Gastrocnemius medialis (tissue), 4 donors: ENCODE results near the gene GARNL3. TPM values are rescaled to one million over a fixed set of nuclear protein-coding genes. Genes with fewer than 3 reads are reported as not detected.

Experiments
- ATAC-seq, 2 donors: fragments of 150-250 bp; one replicate each; pipeline ENCODE4 v1.9.1; 2016
- DNase-seq, 2 donors: peaks; one replicate each; pipeline ENCODE4 v3.0.0-alpha.2; 2019
- H3K27ac ChIP-seq, 4 donors: fragments of 200-600 bp; sonication (generic); 1 replicate in 1 of 4; 2 replicates in 3 of 4; pipeline ENCODE4 v1.5.1; 2016 to 2018; ENCODE audit warnings: mild to moderate bottlenecking in 2 of 4, moderate library complexity in 1 of 4
- H3K27me3 ChIP-seq, 3 donors: fragments of 200-600 bp; sonication (generic) in 2 of 3; 1 replicate in 1 of 3; 2 replicates in 2 of 3; pipeline versions ENCODE4 v1.5.1 to v1.6.0; 2016 to 2019; ENCODE audit warnings: mild to moderate bottlenecking in 1 of 3, moderate library complexity in 1 of 3
- H3K36me3 ChIP-seq, 2 donors: fragments of 200-600 bp; sonication (generic) in 1 of 2; one replicate each; pipeline ENCODE4 v1.5.1; 2017 to 2018
- H3K4me1 ChIP-seq, 2 donors: fragments of 200-600 bp; sonication (generic) in 1 of 2; one replicate each; pipeline ENCODE4 v1.5.1; 2016 to 2017; ENCODE audit warnings: mild to moderate bottlenecking in 2 of 2
- H3K4me3 ChIP-seq, 4 donors: fragments of 200-600 bp; sonication (generic) in 3 of 4; 1 replicate in 1 of 4; 2 replicates in 3 of 4; pipeline ENCODE4 v1.5.1; 2016 to 2019; ENCODE audit warnings: mild to moderate bottlenecking in 2 of 4
- H3K9me3 ChIP-seq, 3 donors: fragments of 200-600 bp; sonication (generic) in 2 of 3; 1 replicate in 1 of 3; 2 replicates in 2 of 3; pipeline ENCODE4 v1.5.1; 2016 to 2019
- POLR2A ChIP-seq, 2 donors: fragments of 450-650 bp; IDR thresholded peaks; one replicate each; pipeline ENCODE4 v1.6.1; 2017; ENCODE audit warnings: antibody characterized with exemption in 2 of 2, mild to moderate bottlenecking in 2 of 2, moderate library complexity in 2 of 2
- in situ Hi-C, 4 donors: fragments of 200-750 bp; cut with MboI; loops; one replicate each; pipeline versions ENCODE4 v1.15.0 to v1.8.0; 2017; ENCODE audit warnings: low sequenced_read_pairs in 4 of 4
- intact Hi-C: fragments of 100-400 bp; cut with DNase I; formaldehyde crosslinking; loops from one replicate; pipeline ENCODE4 v1.15.1; 2023; ENCODE audit warnings: low total_unique reads
- total RNA-seq, 4 donors: library from RNA; depleted of rRNA; stranded (reverse); fragments of >200 nt; gene quantifications; one replicate each; pipeline versions ENCODE4 v1.1.0 to v1.2.3, GENCODE V29; 2016
- TF ChIP-seq, protein P1 (sequence below), 5 experiments: fragments of 450-650 bp in 3 of 5; fragments of 200-600 bp in 2 of 5; sonication (generic) in 2 of 5; IDR thresholded peaks in 4 of 5; conservative IDR thresholded peaks in 1 of 5; 1 replicate in 4 of 5; 2 replicates in 1 of 5; pipeline ENCODE4 v1.5.1; 2016 to 2019; ENCODE audit warnings: antibody characterized with exemption in 5 of 5, mild to moderate bottlenecking in 3 of 5, moderate library complexity in 3 of 5

The GARNL3 gene, protein sequence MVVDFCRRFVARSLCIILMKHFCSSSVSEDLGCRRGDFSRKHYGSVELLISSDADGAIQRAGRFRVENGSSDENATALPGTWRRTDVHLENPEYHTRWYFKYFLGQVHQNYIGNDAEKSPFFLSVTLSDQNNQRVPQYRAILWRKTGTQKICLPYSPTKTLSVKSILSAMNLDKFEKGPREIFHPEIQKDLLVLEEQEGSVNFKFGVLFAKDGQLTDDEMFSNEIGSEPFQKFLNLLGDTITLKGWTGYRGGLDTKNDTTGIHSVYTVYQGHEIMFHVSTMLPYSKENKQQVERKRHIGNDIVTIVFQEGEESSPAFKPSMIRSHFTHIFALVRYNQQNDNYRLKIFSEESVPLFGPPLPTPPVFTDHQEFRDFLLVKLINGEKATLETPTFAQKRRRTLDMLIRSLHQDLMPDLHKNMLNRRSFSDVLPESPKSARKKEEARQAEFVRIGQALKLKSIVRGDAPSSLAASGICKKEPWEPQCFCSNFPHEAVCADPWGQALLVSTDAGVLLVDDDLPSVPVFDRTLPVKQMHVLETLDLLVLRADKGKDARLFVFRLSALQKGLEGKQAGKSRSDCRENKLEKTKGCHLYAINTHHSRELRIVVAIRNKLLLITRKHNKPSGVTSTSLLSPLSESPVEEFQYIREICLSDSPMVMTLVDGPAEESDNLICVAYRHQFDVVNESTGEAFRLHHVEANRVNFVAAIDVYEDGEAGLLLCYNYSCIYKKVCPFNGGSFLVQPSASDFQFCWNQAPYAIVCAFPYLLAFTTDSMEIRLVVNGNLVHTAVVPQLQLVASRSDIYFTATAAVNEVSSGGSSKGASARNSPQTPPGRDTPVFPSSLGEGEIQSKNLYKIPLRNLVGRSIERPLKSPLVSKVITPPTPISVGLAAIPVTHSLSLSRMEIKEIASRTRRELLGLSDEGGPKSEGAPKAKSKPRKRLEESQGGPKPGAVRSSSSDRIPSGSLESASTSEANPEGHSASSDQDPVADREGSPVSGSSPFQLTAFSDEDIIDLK
- 1 to 10 TPM; 2.5 to 5.7 (median 3.0) TPM for total RNA-seq

DNA sequence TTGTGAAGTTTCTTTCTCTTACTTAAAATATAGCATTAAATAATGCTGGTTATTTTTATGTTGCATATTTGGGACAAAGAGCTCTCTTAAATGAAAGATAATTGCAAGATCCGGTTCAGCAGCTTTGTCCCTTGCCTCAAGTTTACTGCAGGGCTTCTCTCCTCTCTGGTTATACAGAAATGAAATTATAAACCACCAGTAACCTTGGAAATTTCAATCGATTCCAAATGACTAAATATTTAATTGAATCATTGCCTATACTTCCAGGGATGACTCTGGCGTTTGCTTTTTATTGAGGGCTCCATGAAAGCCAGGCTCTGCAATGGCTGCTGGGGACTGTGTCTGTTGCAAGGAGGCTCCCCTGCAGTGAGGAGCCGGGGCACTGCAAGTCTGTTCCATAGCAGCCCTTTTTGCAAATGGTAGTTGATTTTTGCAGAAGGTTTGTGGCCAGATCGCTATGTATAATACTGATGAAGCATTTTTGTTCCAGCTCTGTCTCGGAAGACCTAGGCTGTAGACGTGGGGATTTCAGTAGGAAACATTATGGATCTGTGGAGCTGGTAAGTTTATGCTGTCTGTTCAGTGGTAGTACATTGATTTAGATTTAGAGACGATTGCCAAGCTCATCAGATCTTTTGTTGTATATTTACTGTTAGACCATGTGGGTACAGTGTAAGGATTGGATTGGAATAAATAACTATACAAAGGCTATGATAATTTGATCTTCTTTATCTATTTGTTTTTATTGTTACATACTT is at the start of gene GARNL3:
TSS of gene GARNL3 (plus strand) at position 313 of the 758 bp plus-strand sequence. CDS start at position 417, 104 bp downstream.
- Histone ChIP-seq H3K27me3 (no peaks in the 10 kb centered on the region), H3K27ac (no peak within 1 kb of the TSS), H3K36me3 (no peaks in the 10 kb centered on the region), H3K4me1 (peaks cover 10 to 17% of the 10 kb centered on the region in 2 donors), H3K9me3 (no peaks in the 10 kb centered on the region), H3K4me3 (no peak within 1 kb of the TSS)
- in situ Hi-C loops, result no loop called here
- DNase-seq (no peak), ATAC-seq (no peak)
- intact Hi-C loops, result no loop called here
- no peak for TF ChIP-seq POLR2A (IDR thresholded peaks at IDR 0.05)

DNA sequence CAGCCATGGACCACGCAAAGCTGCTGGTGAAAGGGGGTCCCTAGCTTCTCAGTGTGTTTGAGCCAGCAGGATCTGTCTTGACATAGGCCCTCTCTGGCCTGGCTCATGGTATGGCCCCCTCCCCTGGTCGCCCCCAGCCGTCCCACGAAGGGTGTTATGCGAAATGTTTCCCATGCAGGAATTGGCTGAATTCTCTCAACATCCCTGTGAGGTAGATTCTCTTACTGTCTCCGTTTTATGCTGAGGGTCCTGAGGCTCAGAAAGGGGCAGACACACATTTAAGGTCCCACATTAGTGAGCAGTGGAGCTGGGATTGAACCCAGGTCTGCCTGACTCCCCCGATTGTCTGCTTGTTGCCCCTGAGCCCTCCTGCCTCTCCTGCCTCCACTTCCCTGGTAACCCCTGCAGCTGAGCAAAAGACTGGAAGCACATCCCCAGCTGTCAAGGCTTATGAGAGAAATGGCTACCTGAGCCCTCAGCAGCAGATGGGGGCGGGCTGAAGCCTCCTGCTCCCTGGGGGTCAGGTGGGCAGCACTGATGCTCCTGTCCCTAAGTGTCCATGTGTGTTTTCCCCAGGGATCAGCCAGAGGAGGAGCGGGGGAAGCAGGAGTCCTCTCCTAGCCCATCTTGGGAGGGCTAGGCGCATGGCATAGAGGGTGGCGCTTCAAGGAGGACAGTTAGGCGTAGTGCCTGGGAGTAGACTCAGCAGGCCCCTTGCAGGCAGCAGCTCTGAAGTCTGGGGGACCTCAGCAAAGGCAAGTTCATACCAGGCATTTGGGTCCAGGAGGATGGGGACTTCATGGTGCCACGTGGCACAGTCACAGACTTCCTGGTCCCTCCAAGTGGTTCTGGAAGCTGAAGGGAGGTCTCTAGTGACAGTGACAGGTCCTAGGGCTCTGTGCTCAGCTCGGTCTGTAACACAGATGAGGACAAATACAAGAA is 49.0 kb upstream of the GARNL3 start:
- intact Hi-C loops (no loop called here), in situ Hi-C loops (no loop called here)

DNA sequence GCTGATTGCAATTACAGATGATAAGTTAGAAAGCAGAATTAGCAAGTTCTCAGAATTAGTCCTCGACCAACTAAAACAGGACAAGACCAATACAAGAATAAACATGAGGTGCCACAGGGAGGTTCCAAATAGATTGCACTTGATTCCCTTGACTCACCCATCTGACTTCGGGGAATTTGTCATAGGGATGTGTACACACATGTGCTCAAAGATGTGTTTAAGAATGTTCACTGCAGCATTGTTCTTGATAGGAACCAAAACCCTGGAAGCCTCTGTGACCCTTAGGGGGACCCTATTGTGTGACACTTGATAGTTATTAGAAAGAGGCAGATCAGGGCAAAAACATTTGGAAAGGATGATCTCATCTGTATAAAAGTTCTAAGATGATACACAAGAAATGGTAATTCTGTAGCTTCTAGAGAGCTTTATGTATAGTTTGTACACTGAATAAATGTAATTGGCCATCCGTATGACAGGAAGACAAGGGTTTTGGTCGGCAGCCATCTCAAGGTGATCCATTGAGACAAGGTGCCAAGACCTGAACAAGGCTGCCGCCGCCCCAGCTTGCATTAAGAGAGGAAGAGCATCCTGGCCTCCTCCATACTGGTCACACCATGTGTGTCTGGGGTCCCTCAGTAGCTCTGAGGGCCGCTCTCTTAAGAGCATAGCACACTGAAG is 48.2 kb upstream of the GARNL3 start:
- no peaks in the 10 kb centered on the region for H3K9me3 ChIP-seq
- in situ Hi-C loops (no loop called here), intact Hi-C loops (no loop called here)
- H3K4me3 ChIP-seq, result no peak overlapping the region
- TF ChIP-seq POLR2A (IDR thresholded peaks at IDR 0.05), result no peak
- TF ChIP-seq, protein P1, sequence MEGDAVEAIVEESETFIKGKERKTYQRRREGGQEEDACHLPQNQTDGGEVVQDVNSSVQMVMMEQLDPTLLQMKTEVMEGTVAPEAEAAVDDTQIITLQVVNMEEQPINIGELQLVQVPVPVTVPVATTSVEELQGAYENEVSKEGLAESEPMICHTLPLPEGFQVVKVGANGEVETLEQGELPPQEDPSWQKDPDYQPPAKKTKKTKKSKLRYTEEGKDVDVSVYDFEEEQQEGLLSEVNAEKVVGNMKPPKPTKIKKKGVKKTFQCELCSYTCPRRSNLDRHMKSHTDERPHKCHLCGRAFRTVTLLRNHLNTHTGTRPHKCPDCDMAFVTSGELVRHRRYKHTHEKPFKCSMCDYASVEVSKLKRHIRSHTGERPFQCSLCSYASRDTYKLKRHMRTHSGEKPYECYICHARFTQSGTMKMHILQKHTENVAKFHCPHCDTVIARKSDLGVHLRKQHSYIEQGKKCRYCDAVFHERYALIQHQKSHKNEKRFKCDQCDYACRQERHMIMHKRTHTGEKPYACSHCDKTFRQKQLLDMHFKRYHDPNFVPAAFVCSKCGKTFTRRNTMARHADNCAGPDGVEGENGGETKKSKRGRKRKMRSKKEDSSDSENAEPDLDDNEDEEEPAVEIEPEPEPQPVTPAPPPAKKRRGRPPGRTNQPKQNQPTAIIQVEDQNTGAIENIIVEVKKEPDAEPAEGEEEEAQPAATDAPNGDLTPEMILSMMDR (IDR thresholded peaks at IDR 0.05 in 4 of 5, conservative IDR thresholded peaks at IDR 0.05 in 1 of 5), result no peak
- H3K4me1 ChIP-seq, result no peaks in the 10 kb centered on the region
- DNase-seq, result no peak
- H3K27ac ChIP-seq, result no peak overlapping the region
- H3K27me3 ChIP-seq, result no peaks in the 10 kb centered on the region
- no peak for ATAC-seq
- no peaks in the 10 kb centered on the region for H3K36me3 ChIP-seq

More for the DNA sequence above, 49.0 kb upstream of the GARNL3 start:
- Histone ChIP-seq H3K4me3 (no peak overlapping the region), H3K36me3 (no peaks in the 10 kb centered on the region), H3K4me1 (no peaks in the 10 kb centered on the region), H3K27ac (no peak overlapping the region), H3K9me3 (no peaks in the 10 kb centered on the region), H3K27me3 (no peaks in the 10 kb centered on the region)
- TF ChIP-seq POLR2A (IDR thresholded peaks at IDR 0.05), result no peak
- TF ChIP-seq, protein P1 (IDR thresholded peaks at IDR 0.05 in 4 of 5, conservative IDR thresholded peaks at IDR 0.05 in 1 of 5), result no peak
- no peak for ATAC-seq
- DNase-seq, result no peak

DNA sequence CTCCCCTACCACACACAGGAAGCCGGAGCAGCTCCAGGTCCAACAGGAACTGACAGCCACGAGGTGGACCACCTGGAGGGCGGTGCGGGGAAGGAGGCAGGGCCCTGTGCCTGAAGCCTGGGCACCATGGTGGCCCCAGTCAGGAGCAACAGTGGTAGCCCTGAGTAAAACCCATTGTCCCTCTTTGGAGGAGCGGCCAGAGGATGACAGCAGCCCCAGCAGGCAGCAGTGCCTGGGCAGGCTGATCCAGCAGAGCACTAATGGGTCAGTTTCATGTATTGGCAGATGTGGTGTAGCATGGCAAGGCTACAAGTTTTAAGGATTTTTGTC is 47.7 kb upstream of the GARNL3 start:
- Histone ChIP-seq H3K36me3 (no peaks in the 10 kb centered on the region), H3K4me1 (no peaks in the 10 kb centered on the region), H3K9me3 (no peaks in the 10 kb centered on the region), H3K4me3 (no peak overlapping the region), H3K27ac (no peak overlapping the region), H3K27me3 (no peaks in the 10 kb centered on the region)
- in situ Hi-C loops (no loop called here), intact Hi-C loops (no loop called here)
- no peak for DNase-seq
- no peak for ATAC-seq
- no peak for TF ChIP-seq POLR2A (IDR thresholded peaks at IDR 0.05)
- TF ChIP-seq, protein P1 (IDR thresholded peaks at IDR 0.05 in 4 of 5, conservative IDR thresholded peaks at IDR 0.05 in 1 of 5), result no peak
